ENCODE results near the gene PAQR4.

DNA sequence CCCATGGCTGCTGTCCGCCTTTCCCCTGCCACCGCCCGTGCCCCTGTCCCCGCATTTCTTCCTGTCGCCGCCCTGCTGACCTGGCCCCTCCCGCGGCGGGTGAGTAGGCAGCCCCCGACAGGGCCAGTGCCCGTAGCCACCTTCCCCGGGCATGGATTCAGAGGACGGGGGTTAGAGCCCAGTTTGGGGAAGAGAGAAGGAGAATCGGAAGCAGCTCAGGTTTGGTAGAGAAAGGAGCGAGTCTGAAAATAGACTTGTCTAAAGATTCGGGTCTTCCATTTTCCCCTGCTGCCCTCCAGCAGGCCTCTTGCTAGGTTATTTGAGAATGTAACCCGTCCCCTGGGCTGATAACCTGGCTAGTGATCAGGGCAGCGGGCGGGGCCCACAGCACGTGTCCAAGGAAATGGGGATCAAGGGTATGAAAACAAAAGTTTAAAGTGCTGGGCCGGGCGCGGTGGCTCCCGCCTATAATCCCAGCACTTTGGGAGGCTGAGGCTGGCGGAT, 35.7 kb downstream of the PAQR4 start:
- TF ChIP-seq, protein P1, sequence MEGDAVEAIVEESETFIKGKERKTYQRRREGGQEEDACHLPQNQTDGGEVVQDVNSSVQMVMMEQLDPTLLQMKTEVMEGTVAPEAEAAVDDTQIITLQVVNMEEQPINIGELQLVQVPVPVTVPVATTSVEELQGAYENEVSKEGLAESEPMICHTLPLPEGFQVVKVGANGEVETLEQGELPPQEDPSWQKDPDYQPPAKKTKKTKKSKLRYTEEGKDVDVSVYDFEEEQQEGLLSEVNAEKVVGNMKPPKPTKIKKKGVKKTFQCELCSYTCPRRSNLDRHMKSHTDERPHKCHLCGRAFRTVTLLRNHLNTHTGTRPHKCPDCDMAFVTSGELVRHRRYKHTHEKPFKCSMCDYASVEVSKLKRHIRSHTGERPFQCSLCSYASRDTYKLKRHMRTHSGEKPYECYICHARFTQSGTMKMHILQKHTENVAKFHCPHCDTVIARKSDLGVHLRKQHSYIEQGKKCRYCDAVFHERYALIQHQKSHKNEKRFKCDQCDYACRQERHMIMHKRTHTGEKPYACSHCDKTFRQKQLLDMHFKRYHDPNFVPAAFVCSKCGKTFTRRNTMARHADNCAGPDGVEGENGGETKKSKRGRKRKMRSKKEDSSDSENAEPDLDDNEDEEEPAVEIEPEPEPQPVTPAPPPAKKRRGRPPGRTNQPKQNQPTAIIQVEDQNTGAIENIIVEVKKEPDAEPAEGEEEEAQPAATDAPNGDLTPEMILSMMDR (IDR thresholded peaks at IDR 0.05), result no peak
- no peak for TF ChIP-seq POLR2A (IDR thresholded peaks at IDR 0.05)
- TF ChIP-seq POLR2AphosphoS5 (IDR thresholded peaks at IDR 0.05), result no peak

All from gastroesophageal sphincter (tissue), 3 donors.